ENCODE results near the gene NISCH.
A peak's percentile ranks its signal among the peaks of the same experiment; 100 is the strongest.

The NISCH gene

DNA sequence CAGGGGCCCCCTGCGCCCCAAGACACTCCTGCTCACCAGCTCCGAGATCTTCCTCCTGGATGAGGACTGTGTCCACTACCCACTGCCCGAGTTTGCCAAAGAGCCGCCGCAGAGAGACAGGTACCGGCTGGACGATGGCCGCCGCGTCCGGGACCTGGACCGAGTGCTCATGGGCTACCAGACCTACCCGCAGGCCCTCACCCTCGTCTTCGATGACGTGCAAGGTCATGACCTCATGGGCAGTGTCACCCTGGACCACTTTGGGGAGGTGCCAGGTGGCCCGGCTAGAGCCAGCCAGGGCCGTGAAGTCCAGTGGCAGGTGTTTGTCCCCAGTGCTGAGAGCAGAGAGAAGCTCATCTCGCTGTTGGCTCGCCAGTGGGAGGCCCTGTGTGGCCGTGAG is 36.7 kb downstream of the NISCH start:
- Histone ChIP-seq H3K27ac (replicated peaks) (no peak overlapping the region), H3K4me3 (replicated peaks; ENCODE audit: insufficient read depth, low read length) (no peak overlapping the region), H3K27me3 (ENCODE audit: insufficient read depth, poor library complexity, severe bottlenecking) (no peaks in the 10 kb centered on the region)
- TF ChIP-seq, protein P1, sequence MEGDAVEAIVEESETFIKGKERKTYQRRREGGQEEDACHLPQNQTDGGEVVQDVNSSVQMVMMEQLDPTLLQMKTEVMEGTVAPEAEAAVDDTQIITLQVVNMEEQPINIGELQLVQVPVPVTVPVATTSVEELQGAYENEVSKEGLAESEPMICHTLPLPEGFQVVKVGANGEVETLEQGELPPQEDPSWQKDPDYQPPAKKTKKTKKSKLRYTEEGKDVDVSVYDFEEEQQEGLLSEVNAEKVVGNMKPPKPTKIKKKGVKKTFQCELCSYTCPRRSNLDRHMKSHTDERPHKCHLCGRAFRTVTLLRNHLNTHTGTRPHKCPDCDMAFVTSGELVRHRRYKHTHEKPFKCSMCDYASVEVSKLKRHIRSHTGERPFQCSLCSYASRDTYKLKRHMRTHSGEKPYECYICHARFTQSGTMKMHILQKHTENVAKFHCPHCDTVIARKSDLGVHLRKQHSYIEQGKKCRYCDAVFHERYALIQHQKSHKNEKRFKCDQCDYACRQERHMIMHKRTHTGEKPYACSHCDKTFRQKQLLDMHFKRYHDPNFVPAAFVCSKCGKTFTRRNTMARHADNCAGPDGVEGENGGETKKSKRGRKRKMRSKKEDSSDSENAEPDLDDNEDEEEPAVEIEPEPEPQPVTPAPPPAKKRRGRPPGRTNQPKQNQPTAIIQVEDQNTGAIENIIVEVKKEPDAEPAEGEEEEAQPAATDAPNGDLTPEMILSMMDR (IDR thresholded peaks at IDR 0.05; ENCODE audit: insufficient read depth, low read length): no peak
- TF ChIP-seq GABPA (IDR thresholded peaks at IDR 0.05; ENCODE audit: low read depth) (no peak), SPI1 (IDR thresholded peaks at IDR 0.05; ENCODE audit: borderline replicate concordance, low read depth) (no peak)
- TF ChIP-seq, protein P2, sequence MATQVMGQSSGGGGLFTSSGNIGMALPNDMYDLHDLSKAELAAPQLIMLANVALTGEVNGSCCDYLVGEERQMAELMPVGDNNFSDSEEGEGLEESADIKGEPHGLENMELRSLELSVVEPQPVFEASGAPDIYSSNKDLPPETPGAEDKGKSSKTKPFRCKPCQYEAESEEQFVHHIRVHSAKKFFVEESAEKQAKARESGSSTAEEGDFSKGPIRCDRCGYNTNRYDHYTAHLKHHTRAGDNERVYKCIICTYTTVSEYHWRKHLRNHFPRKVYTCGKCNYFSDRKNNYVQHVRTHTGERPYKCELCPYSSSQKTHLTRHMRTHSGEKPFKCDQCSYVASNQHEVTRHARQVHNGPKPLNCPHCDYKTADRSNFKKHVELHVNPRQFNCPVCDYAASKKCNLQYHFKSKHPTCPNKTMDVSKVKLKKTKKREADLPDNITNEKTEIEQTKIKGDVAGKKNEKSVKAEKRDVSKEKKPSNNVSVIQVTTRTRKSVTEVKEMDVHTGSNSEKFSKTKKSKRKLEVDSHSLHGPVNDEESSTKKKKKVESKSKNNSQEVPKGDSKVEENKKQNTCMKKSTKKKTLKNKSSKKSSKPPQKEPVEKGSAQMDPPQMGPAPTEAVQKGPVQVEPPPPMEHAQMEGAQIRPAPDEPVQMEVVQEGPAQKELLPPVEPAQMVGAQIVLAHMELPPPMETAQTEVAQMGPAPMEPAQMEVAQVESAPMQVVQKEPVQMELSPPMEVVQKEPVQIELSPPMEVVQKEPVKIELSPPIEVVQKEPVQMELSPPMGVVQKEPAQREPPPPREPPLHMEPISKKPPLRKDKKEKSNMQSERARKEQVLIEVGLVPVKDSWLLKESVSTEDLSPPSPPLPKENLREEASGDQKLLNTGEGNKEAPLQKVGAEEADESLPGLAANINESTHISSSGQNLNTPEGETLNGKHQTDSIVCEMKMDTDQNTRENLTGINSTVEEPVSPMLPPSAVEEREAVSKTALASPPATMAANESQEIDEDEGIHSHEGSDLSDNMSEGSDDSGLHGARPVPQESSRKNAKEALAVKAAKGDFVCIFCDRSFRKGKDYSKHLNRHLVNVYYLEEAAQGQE (IDR thresholded peaks at IDR 0.05; ENCODE audit: insufficient replicate concordance, low read depth): no peak
- no peak for DNase-seq (ENCODE audit: low read depth in 1 of 2, low spot score in 1 of 2)

GRCh38 chr3:52493232-52494017 is 38.0 kb downstream of the NISCH start:
- Histone ChIP-seq H3K27ac (replicated peaks) (no peak overlapping the region), H3K27me3 (ENCODE audit: insufficient read depth, poor library complexity, severe bottlenecking) (no peaks in the 10 kb centered on the region), H3K4me3 (replicated peaks; ENCODE audit: insufficient read depth, low read length) (no peak overlapping the region)
- no peak for TF ChIP-seq GABPA (IDR thresholded peaks at IDR 0.05; ENCODE audit: low read depth)
- 0 out of 2 replicates have a peak, but pooled peaks have one; percentile 16 for TF ChIP-seq POLR2AphosphoS5 (IDR thresholded peaks at IDR 0.05; ENCODE audit: low read depth)
- TF ChIP-seq, protein P1 (IDR thresholded peaks at IDR 0.05; ENCODE audit: insufficient read depth, low read length): no peak
- no peak for DNase-seq (ENCODE audit: low read depth in 1 of 2, low spot score in 1 of 2)

- no peaks in the 10 kb centered on the region for H3K27me3 ChIP-seq (ENCODE audit: insufficient read depth, poor library complexity, severe bottlenecking)
- TF ChIP-seq SPI1 (IDR thresholded peaks at IDR 0.05; ENCODE audit: borderline replicate concordance, low read depth) (no peak), GABPA (IDR thresholded peaks at IDR 0.05; ENCODE audit: low read depth) (no peak), POLR2AphosphoS5 (IDR thresholded peaks at IDR 0.05; ENCODE audit: low read depth) (no peak)
- TF ChIP-seq, protein P1 (IDR thresholded peaks at IDR 0.05; ENCODE audit: insufficient read depth, low read length): no peak
- TF ChIP-seq, protein P2 (IDR thresholded peaks at IDR 0.05; ENCODE audit: insufficient replicate concordance, low read depth): no peak
- H3K4me3 ChIP-seq (replicated peaks; ENCODE audit: insufficient read depth, low read length): no peak overlapping the region
- no peak for DNase-seq (ENCODE audit: low read depth in 1 of 2, low spot score in 1 of 2)
- H3K27ac ChIP-seq (replicated peaks): no peak overlapping the region
These were observed 39.0 kb downstream of the NISCH start for GRCh38 chr3:52494445-52494844.

Measured in HL-60 (cell line).